ENCODE results near the gene MDGA2.

DNA sequence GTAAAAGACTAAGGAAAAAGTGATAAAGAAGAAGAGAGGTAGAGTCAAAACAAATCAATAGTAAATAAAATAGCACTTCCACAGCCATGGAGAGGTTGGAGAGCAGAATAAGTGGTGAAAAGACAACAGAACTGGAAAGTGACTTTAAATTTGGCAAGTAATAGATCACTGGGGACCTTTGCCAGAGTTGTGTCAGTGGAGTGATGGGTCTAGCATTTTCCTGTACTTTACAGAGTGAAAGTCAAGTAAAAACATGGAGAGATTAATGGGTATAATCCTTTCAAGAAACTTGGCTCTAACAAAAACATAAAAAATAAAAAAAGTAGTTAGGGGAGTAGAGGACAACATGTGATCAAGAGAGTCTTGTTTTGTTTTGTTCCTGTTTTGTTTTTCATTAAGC, 521.7 kb downstream of the MDGA2 start:
- TF ChIP-seq, protein P1, sequence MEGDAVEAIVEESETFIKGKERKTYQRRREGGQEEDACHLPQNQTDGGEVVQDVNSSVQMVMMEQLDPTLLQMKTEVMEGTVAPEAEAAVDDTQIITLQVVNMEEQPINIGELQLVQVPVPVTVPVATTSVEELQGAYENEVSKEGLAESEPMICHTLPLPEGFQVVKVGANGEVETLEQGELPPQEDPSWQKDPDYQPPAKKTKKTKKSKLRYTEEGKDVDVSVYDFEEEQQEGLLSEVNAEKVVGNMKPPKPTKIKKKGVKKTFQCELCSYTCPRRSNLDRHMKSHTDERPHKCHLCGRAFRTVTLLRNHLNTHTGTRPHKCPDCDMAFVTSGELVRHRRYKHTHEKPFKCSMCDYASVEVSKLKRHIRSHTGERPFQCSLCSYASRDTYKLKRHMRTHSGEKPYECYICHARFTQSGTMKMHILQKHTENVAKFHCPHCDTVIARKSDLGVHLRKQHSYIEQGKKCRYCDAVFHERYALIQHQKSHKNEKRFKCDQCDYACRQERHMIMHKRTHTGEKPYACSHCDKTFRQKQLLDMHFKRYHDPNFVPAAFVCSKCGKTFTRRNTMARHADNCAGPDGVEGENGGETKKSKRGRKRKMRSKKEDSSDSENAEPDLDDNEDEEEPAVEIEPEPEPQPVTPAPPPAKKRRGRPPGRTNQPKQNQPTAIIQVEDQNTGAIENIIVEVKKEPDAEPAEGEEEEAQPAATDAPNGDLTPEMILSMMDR (IDR thresholded peaks at IDR 0.05): no peak
- no peak for TF ChIP-seq POLR2A (IDR thresholded peaks at IDR 0.05)
